Measurements from ENCODE around the gene TSHZ3. TPM values are rescaled to one million over a fixed set of nuclear protein-coding genes. Genes with fewer than 3 reads are reported as not detected.

The TSHZ3 gene
- total RNA-seq, 1 experiment from 2014 or later = 3.2 TPM

GRCh38 chr19:31385744-31386143 is 36.5 kb upstream of the TSHZ3 start:
- no peak overlapping the region for H3K27ac ChIP-seq (ENCODE audit: insufficient read length, low read depth, low read length)
- H2BK15ac ChIP-seq (ENCODE audit: low read depth, low read length) = no peak overlapping the region
- no peak overlapping the region for H2BK5ac ChIP-seq (ENCODE audit: insufficient read length, low read length)
- no peak overlapping the region for H4K91ac ChIP-seq (ENCODE audit: insufficient read length, low read depth, low read length)
- no peaks in the 10 kb centered on the region for H3K9me3 ChIP-seq (ENCODE audit: control insufficient read depth, low read depth, low read length)
- no peak for DNase-seq
- Mint-ChIP-seq H3K36me3 (ENCODE audit: insufficient read depth in 1 of 3, low read depth in 3 of 3) (no peaks in the 10 kb centered on the region), H3K27ac (no peak overlapping the region), H3K4me1 (peaks cover 10 to 18% of the 10 kb centered on the region in 2 experiments; a peak in 3 of 4 replicates), H3K4me3 (no peak overlapping the region), H3K27me3 (ENCODE audit: low read depth) (no peaks in the 10 kb centered on the region), H3K9me3 (no peaks in the 10 kb centered on the region; a peak in 1 of 5 replicates)
- no peak overlapping the region for H4K8ac ChIP-seq (replicated peaks; ENCODE audit: insufficient read length, low read depth, low read length)
- H3K79me2 ChIP-seq (ENCODE audit: insufficient read depth, low read length) = no peaks in the 10 kb centered on the region
- no peak overlapping the region for H3K23ac ChIP-seq (ENCODE audit: insufficient read length, low read depth, low read length)
- TF ChIP-seq, protein P1, sequence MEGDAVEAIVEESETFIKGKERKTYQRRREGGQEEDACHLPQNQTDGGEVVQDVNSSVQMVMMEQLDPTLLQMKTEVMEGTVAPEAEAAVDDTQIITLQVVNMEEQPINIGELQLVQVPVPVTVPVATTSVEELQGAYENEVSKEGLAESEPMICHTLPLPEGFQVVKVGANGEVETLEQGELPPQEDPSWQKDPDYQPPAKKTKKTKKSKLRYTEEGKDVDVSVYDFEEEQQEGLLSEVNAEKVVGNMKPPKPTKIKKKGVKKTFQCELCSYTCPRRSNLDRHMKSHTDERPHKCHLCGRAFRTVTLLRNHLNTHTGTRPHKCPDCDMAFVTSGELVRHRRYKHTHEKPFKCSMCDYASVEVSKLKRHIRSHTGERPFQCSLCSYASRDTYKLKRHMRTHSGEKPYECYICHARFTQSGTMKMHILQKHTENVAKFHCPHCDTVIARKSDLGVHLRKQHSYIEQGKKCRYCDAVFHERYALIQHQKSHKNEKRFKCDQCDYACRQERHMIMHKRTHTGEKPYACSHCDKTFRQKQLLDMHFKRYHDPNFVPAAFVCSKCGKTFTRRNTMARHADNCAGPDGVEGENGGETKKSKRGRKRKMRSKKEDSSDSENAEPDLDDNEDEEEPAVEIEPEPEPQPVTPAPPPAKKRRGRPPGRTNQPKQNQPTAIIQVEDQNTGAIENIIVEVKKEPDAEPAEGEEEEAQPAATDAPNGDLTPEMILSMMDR (conservative IDR thresholded peaks at IDR 0.05) = no peak
- no peak overlapping the region for H2BK12ac ChIP-seq (ENCODE audit: insufficient read length, low read depth, low read length)
- no peak overlapping the region for H3K14ac ChIP-seq (ENCODE audit: insufficient read depth, low read length)
- no CpG with 5 or more reads among the region's 1 CpG for WGBS (ENCODE audit: extremely low coverage, insufficient read length, low lambda C conversion rate)
- H3K4me2 ChIP-seq (ENCODE audit: insufficient read depth, insufficient read length, low read length) = no peak overlapping the region
- no peak overlapping the region for H3T11ph ChIP-seq (ENCODE audit: low read length)
- no peak overlapping the region for H2BK20ac ChIP-seq (ENCODE audit: low read depth, low read length, poor library complexity, severe bottlenecking)
- H3K9ac ChIP-seq (ENCODE audit: extremely low read depth, insufficient read length, low read length) = no peak overlapping the region
- H2BK120ac ChIP-seq (ENCODE audit: low read depth, low read length, poor library complexity, severe bottlenecking) = no peak overlapping the region
- no peaks in the 10 kb centered on the region for H4K20me1 ChIP-seq (ENCODE audit: control insufficient read depth, insufficient read depth, insufficient read length)
- no peak overlapping the region for H3K4ac ChIP-seq (ENCODE audit: low read depth, low read length)
- no peak overlapping the region for H3K18ac ChIP-seq (ENCODE audit: insufficient read length, low read depth, low read length)
- H3K79me1 ChIP-seq (ENCODE audit: insufficient read depth, low read depth, low read length, poor library complexity, severe bottlenecking) = no peaks in the 10 kb centered on the region
- H3K56ac ChIP-seq (ENCODE audit: insufficient read length, low read depth, low read length) = no peak overlapping the region
- H2AK5ac ChIP-seq (ENCODE audit: insufficient read length, low read length) = no peak overlapping the region
- H4K5ac ChIP-seq (ENCODE audit: insufficient read length, low read depth, low read length) = no peak overlapping the region
- H3K23me2 ChIP-seq (ENCODE audit: insufficient read length, low read depth, low read length, poor library complexity, severe bottlenecking) = no peaks in the 10 kb centered on the region
- H2AFZ ChIP-seq (ENCODE audit: low read length) = no peak overlapping the region
- no peaks in the 10 kb centered on the region for H3K27me3 ChIP-seq (ENCODE audit: insufficient read depth, low read length)
- H3K4me1 ChIP-seq (ENCODE audit: insufficient read depth, low read length) = peaks cover 2% of the 10 kb centered on the region; the same call in 1 of the 2 replicates
